Measurements from ENCODE around the gene ATP2C2.

DNA sequence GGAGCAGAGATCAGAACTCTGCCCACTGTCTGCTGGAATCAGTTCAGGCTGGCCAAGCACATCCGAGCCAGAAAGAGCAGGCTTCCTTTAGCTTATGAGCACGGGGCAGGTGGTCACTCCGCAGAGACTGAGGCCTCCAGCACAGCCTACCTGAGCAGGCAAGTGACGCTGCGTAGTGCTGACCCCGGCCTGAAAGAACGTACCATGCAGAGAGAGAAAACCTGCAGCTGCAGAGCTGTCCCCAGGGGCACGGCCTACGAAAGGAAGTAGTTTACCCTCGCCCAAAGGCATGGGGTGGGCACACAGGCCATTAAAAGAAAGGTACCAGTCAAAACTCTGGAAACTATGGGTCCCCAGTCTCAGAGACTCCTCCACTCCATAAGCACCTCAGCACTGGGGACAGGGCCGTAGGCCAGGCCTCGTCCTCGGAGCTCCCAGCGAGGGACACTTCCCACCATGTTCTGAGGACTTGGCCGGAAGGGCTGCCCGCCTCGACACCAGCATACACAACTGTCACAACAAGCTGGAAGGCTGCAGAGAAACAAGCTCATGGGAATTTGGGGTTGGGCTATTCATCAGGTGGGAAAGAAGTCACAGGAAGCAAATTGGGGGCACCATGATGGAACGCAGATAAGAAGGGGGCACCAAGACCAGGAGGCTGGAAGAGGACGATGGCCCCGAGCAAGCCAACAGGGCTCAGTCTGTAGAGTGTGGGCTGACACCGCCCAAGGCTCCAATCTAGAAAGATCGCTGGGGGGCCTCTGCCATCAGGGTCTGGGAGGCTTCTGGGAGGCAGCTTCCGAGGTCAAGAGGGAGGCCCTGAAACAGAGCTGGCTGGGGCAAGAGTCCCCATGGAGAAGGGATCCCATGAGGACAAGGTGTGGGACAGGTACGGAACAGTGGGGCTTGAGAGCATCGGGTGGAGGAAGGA lies 114.9 kb downstream of the ATP2C2 start:
- TF ChIP-seq TARDBP (IDR thresholded peaks at IDR 0.05) = no peak
- TF ChIP-seq CTBP1 (IDR thresholded peaks at IDR 0.05; ENCODE audit: borderline replicate concordance) = no peak
